Measurements from ENCODE around the gene IQCF6.
A peak's percentile ranks its signal among the peaks of the same experiment; 100 is the strongest.

Gene IQCF6

GRCh38 chr3:51799879-51800749 lies 21.1 kb upstream of the IQCF6 start:
- ChIA-PET POLR2A (no interaction called here), CTCF (interaction anchor here (0.6 to 1.4 kb wide), 3 partner anchors 11 to 86 kb away, joined by 3 to 5 read pairs (median 5); no protein-coding TSS in a partner anchor)
- peak; percentile 54 for DNase-seq (ENCODE audit: extremely low spot score)

GRCh38 chr3:51798411-51798963 lies 19.4 kb upstream of the IQCF6 start:
- TF ChIP-seq FOXA1 (IDR thresholded peaks at IDR 0.05) (no peak), CTBP1 (IDR thresholded peaks at IDR 0.05; ENCODE audit: borderline replicate concordance) (no peak), ELF4 (IDR thresholded peaks at IDR 0.05) (no peak), FOXM1 (IDR thresholded peaks at IDR 0.05; ENCODE audit: borderline replicate concordance) (no peak), HDGF (IDR thresholded peaks at IDR 0.05; ENCODE audit: borderline replicate concordance) (no peak), BHLHE40 (IDR thresholded peaks at IDR 0.05; ENCODE audit: borderline replicate concordance) (no peak), ZNF384 (IDR thresholded peaks at IDR 0.05) (no peak), FOXK2 (IDR thresholded peaks at IDR 0.05) (no peak), SUZ12 (IDR thresholded peaks at IDR 0.05) (no peak), SP1 (IDR thresholded peaks at IDR 0.05) (no peak), L3MBTL2 (conservative IDR thresholded peaks at IDR 0.05) (no peak), NFRKB (IDR thresholded peaks at IDR 0.05) (no peak), ARNT (IDR thresholded peaks at IDR 0.05) (no peak), TARDBP (IDR thresholded peaks at IDR 0.05) (no peak), LEF1 (IDR thresholded peaks at IDR 0.05; ENCODE audit: borderline replicate concordance) (no peak)
- TF ChIP-seq, protein P1, sequence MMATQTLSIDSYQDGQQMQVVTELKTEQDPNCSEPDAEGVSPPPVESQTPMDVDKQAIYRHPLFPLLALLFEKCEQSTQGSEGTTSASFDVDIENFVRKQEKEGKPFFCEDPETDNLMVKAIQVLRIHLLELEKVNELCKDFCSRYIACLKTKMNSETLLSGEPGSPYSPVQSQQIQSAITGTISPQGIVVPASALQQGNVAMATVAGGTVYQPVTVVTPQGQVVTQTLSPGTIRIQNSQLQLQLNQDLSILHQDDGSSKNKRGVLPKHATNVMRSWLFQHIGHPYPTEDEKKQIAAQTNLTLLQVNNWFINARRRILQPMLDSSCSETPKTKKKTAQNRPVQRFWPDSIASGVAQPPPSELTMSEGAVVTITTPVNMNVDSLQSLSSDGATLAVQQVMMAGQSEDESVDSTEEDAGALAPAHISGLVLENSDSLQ (IDR thresholded peaks at IDR 0.05), result no peak
- peak; percentile 19 for DNase-seq (ENCODE audit: extremely low spot score)
- CTCF ChIA-PET, result interaction anchor here (0.5 to 0.6 kb wide), 2 partner anchors 19 to 1255 kb away, joined by 3 read pairs; no protein-coding TSS in a partner anchor
- POLR2A ChIA-PET, result no interaction called here

More at GRCh38 chr3:51799879-51800749, 21.1 kb upstream of the IQCF6 start:
- TF ChIP-seq, protein P1 (IDR thresholded peaks at IDR 0.05), result no peak
- TF ChIP-seq HDGF (IDR thresholded peaks at IDR 0.05; ENCODE audit: borderline replicate concordance), result no peak
- no peak for TF ChIP-seq TARDBP (IDR thresholded peaks at IDR 0.05)
- TF ChIP-seq FOXK2 (IDR thresholded peaks at IDR 0.05), result no peak
- TF ChIP-seq FOXA1 (IDR thresholded peaks at IDR 0.05), result no peak
- no peak for TF ChIP-seq CTBP1 (IDR thresholded peaks at IDR 0.05; ENCODE audit: borderline replicate concordance)
- no peak for TF ChIP-seq SUZ12 (IDR thresholded peaks at IDR 0.05)
- TF ChIP-seq NFRKB (IDR thresholded peaks at IDR 0.05), result no peak
- TF ChIP-seq L3MBTL2 (conservative IDR thresholded peaks at IDR 0.05), result no peak
- no peak for TF ChIP-seq ELF4 (IDR thresholded peaks at IDR 0.05)
- no peak for TF ChIP-seq LEF1 (IDR thresholded peaks at IDR 0.05; ENCODE audit: borderline replicate concordance)
- no peak for TF ChIP-seq BHLHE40 (IDR thresholded peaks at IDR 0.05; ENCODE audit: borderline replicate concordance)
- TF ChIP-seq SP1 (IDR thresholded peaks at IDR 0.05), result no peak
- TF ChIP-seq ARNT (IDR thresholded peaks at IDR 0.05), result no peak
- no peak for TF ChIP-seq ZNF384 (IDR thresholded peaks at IDR 0.05)
- TF ChIP-seq FOXM1 (IDR thresholded peaks at IDR 0.05; ENCODE audit: borderline replicate concordance), result no peak

- ChIA-PET CTCF (interaction anchor here (1.0 kb wide), 1 partner anchor 90 kb away, joined by 3 read pairs; the partner anchor contains the start of gene GRM2), POLR2A (no interaction called here)
- DNase-seq (ENCODE audit: extremely low spot score), result no peak
- TF ChIP-seq FOXK2 (IDR thresholded peaks at IDR 0.05), result no peak
- no peak for TF ChIP-seq HDGF (IDR thresholded peaks at IDR 0.05; ENCODE audit: borderline replicate concordance)
- no peak for TF ChIP-seq LEF1 (IDR thresholded peaks at IDR 0.05; ENCODE audit: borderline replicate concordance)
- no peak for TF ChIP-seq SUZ12 (IDR thresholded peaks at IDR 0.05)
- TF ChIP-seq FOXM1 (IDR thresholded peaks at IDR 0.05; ENCODE audit: borderline replicate concordance), result no peak
- no peak for TF ChIP-seq FOXA1 (IDR thresholded peaks at IDR 0.05)
- no peak for TF ChIP-seq CTBP1 (IDR thresholded peaks at IDR 0.05; ENCODE audit: borderline replicate concordance)
- no peak for TF ChIP-seq BHLHE40 (IDR thresholded peaks at IDR 0.05; ENCODE audit: borderline replicate concordance)
- TF ChIP-seq NFRKB (IDR thresholded peaks at IDR 0.05), result no peak
- TF ChIP-seq, protein P1 (IDR thresholded peaks at IDR 0.05), result no peak
- TF ChIP-seq TARDBP (IDR thresholded peaks at IDR 0.05), result no peak
- no peak for TF ChIP-seq SP1 (IDR thresholded peaks at IDR 0.05)
- TF ChIP-seq ZNF384 (IDR thresholded peaks at IDR 0.05), result no peak
- no peak for TF ChIP-seq ELF4 (IDR thresholded peaks at IDR 0.05)
- no peak for TF ChIP-seq ARNT (IDR thresholded peaks at IDR 0.05)
- TF ChIP-seq L3MBTL2 (conservative IDR thresholded peaks at IDR 0.05), result no peak
Measured at GRCh38 chr3:51796854-51797253, 17.8 kb upstream of the IQCF6 start.

GRCh38 chr3:51794206-51794605 lies 15.2 kb upstream of the IQCF6 start:
- CTCF ChIA-PET, result no interaction called here
- no peak for TF ChIP-seq NFRKB (IDR thresholded peaks at IDR 0.05)
- no peak for TF ChIP-seq ELF4 (IDR thresholded peaks at IDR 0.05)
- no peak for TF ChIP-seq TARDBP (IDR thresholded peaks at IDR 0.05)
- no peak for DNase-seq (ENCODE audit: extremely low spot score)
- POLR2A ChIA-PET, result no interaction called here

- TF ChIP-seq HDGF (IDR thresholded peaks at IDR 0.05; ENCODE audit: borderline replicate concordance) (no peak), LEF1 (IDR thresholded peaks at IDR 0.05; ENCODE audit: borderline replicate concordance) (no peak), TARDBP (IDR thresholded peaks at IDR 0.05) (no peak), ARNT (IDR thresholded peaks at IDR 0.05) (no peak), SP1 (IDR thresholded peaks at IDR 0.05) (no peak), SUZ12 (IDR thresholded peaks at IDR 0.05) (no peak), NFRKB (IDR thresholded peaks at IDR 0.05) (no peak), FOXK2 (IDR thresholded peaks at IDR 0.05) (no peak), CTBP1 (IDR thresholded peaks at IDR 0.05; ENCODE audit: borderline replicate concordance) (no peak), ZNF384 (IDR thresholded peaks at IDR 0.05) (no peak), L3MBTL2 (conservative IDR thresholded peaks at IDR 0.05) (no peak), FOXA1 (IDR thresholded peaks at IDR 0.05) (no peak), BHLHE40 (IDR thresholded peaks at IDR 0.05; ENCODE audit: borderline replicate concordance) (no peak)
- TF ChIP-seq, protein P1 (IDR thresholded peaks at IDR 0.05), result no peak
- POLR2A ChIA-PET, result no interaction called here
- DNase-seq (ENCODE audit: extremely low spot score), result no peak
- CTCF ChIA-PET, result interaction anchor here (1.2 kb wide), 1 partner anchor 28 kb away, joined by 3 read pairs; no protein-coding TSS in a partner anchor
Measured at GRCh38 chr3:51792206-51792605, 13.2 kb upstream of the IQCF6 start.

Data from HEK293T (cell line).